Gastrocnemius medialis (tissue), 4 donors: ENCODE data around the gene MAML3.

Experiments used
- POLR2A ChIP-seq, 2 donors: fragments of 450-650 bp; IDR thresholded peaks; one replicate each; pipeline ENCODE4 v1.6.1; 2017; ENCODE audit warnings: antibody characterized with exemption in 2 of 2, mild to moderate bottlenecking in 2 of 2, moderate library complexity in 2 of 2
- TF ChIP-seq, protein P1 (sequence below), 5 experiments: fragments of 450-650 bp in 3 of 5; fragments of 200-600 bp in 2 of 5; sonication (generic) in 2 of 5; IDR thresholded peaks in 4 of 5; conservative IDR thresholded peaks in 1 of 5; 1 replicate in 4 of 5; 2 replicates in 1 of 5; pipeline ENCODE4 v1.5.1; 2016 to 2019; ENCODE audit warnings: antibody characterized with exemption in 5 of 5, mild to moderate bottlenecking in 3 of 5, moderate library complexity in 3 of 5

DNA sequence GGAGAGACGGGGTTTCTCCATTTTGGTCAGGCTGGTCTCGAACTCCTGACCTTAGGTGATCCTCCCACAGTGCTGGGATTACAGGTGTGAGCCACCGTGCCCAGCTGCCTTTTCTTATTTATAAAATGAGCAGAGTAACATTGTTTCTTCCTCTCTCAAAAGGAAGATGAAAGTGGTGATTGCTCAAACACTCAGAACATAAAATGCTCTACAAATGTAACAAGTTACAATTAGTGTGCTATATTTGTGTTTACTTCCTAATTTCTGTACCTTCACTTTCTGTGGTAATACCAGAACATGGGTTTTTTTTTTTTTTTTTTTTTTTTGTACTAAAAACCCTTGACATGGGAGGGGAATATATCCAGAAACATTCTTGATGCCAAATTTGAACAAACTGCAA lies 290.5 kb downstream of the MAML3 start:
- TF ChIP-seq, protein P1, sequence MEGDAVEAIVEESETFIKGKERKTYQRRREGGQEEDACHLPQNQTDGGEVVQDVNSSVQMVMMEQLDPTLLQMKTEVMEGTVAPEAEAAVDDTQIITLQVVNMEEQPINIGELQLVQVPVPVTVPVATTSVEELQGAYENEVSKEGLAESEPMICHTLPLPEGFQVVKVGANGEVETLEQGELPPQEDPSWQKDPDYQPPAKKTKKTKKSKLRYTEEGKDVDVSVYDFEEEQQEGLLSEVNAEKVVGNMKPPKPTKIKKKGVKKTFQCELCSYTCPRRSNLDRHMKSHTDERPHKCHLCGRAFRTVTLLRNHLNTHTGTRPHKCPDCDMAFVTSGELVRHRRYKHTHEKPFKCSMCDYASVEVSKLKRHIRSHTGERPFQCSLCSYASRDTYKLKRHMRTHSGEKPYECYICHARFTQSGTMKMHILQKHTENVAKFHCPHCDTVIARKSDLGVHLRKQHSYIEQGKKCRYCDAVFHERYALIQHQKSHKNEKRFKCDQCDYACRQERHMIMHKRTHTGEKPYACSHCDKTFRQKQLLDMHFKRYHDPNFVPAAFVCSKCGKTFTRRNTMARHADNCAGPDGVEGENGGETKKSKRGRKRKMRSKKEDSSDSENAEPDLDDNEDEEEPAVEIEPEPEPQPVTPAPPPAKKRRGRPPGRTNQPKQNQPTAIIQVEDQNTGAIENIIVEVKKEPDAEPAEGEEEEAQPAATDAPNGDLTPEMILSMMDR (IDR thresholded peaks at IDR 0.05 in 4 of 5, conservative IDR thresholded peaks at IDR 0.05 in 1 of 5): no peak
- no peak for TF ChIP-seq POLR2A (IDR thresholded peaks at IDR 0.05)
